ENCODE results near the gene DIP2C.
"Not testable (repeated sequence)": the region's sequence is repeated elsewhere in the genome, so short reads cannot be mapped to it uniquely, and the experiment has no call there.

DIP2C gene

DNA sequence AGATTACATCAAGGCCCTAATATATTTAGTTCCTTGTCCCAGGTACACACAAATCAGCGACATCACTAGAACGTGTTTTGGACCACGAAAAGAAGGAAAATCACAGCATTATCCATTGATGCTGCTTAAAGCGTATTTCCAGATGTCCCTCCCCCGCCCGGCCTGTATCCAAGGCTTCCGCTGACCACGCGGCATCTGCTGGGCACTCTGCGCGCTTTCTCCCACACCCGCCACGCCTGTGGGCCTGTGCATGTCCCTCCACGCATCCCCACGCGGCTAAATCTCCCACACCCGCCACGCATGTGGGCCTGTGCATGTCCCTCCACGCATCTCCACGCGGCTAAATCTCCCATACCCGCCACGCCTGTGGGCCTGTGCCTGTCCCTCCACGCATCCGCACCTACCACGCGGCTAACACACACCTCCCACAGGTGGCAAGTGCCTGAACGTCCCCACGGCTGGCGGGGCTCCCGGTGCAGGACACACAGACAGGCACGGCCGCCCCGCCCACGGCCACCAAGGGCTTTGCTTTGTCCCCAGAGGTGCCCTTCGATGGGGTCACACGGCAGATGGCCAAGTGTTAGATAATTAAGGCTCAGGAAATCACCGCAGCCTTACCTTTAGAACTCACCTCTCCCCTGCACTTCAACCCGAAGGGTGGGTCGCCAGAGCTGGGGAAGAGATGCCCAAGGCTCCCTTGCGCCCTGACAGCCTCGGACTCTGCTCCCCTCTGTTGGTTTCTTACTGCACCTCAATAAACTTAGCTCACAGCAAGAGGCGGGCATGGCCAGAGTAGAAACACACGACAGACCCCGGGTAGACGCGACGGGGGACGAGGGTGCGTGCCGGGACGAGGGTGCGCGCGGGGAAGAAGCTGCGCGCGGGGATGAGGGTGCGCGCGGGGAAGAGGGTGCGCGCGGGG lies 49.5 kb downstream of the DIP2C start:
- DNase-seq (ENCODE audit: low spot score), result no peak

DNA sequence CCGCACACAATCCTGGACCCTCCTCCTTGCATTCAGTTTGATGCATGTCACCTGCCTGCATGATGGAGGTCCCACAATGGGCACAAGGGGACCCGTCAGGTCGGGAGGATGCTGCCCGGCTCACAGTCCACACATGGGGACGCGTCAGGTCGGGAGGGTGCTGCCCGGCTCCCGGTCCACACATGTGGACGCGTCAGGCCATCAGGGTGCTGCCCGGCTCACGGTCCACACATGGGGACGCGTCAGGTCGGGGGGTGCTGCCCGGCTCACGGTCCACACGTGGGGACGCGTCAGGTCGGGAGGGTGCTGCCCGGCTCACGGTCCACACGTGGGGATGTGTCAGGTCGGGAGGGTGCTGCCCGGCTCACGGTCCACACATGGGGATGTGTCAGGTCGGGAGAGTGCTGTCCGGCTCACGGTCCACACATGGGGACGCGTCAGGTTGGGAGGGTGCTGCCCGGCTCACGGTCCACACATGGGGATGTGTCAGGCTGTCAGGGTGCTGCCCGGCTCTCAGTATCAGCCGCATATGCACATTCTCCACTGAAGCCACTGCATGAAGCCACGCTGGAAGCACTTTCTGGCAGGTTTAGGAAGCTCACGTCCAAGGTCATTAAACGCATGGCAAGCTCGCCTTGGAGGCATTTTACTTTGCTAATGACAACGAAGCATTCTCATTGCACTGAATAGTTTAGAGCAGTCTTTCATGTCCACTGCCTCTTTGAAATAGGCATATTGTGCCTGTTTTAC lies 50.3 kb downstream of the DIP2C start:
- no peak for DNase-seq (ENCODE audit: low spot score)

DNA sequence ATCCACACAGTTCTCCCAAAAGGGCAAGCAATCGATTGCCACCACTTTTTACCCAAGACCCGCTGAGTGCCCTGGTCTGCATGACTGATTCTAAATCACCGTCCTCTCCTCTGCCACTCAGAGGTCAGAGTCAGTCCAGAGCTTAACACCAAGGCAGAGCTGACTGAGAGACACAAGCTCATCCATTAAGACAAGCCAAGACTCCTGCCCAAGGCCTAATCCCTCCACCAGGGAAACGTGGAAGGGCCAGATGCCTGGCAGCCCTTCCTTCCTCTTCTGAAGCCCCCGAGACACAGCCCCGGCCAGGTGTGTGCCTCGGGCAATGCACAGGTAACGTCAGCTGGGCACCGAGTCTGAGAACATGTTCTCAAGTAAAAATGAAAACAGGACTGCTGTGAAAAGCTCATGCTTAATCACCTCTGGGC lies 51.7 kb downstream of the DIP2C start:
- no peak for DNase-seq (ENCODE audit: low spot score)

DNA sequence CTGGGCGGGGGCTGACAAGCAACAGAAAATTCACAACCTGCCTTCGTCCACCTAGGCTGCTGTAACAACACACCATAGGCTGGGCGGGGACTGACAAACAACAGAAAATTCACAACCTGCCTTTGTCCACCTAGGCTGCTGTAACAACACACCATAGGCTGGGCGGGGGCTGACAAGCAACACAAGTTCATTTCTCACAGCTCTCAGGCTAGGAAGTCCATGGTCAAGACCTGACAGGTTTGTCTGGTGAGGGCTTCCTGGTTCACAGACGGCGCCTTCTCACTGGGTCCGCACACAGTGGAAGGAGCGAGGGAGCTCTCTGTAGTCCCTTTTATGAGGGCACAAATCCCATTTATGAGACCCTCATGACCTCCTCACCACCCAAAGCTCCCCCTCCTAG lies 52.2 kb downstream of the DIP2C start:
- DNase-seq (ENCODE audit: low spot score), result no peak

DNA sequence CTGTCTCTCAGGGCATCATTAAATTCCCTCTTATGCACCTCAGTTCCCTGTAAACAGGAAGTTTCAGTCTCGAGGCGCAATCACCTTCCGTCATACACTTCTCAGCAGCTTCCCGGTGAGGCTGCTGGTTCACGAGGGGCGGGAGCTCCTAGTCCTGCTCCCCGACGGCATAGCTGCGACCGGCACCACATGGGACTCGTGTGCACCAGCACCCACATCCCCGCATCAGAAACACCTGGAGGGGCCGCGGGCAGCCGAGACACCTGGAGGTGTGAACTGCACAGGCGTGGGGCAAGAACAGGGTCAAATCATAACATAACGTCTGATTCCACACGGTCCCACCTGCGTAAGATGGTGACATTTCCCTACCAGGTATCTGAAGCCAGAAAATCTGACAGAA lies 52.7 kb downstream of the DIP2C start:
- DNase-seq (ENCODE audit: low spot score), result no peak

DNA sequence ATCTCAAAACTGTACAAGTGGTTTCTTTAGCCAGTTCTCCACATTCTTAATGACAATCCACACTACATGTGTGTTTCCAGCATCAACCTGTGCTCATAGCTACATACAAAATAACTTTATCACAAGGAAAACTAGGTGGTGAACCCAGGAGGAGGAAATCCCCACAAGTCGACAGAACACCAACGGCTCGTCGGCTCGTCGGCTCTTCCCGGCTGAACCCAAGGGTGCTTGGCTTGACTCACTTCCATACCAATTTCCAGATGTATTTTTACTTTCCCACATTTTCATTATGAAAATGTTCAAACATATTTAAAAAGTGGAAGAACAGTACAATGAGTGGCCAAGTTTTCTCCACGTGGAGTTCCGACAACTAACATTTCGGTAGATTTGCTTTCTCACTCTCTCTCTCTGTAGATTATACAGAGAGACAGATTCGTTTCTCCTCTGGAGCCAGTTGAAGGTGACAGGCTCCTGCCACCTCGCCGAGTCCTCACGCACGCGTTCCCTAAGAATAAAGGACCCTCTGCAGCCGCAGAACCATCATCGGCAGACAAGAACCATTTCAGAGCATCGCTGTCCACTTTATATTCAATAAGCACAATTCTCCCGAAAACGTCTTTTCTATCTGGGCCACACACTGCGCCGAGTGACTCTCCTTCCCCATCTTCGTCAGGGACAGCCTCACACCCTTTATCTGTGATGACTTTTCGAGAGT lies 53.3 kb downstream of the DIP2C start:
- no peak for DNase-seq (ENCODE audit: low spot score)

DNA sequence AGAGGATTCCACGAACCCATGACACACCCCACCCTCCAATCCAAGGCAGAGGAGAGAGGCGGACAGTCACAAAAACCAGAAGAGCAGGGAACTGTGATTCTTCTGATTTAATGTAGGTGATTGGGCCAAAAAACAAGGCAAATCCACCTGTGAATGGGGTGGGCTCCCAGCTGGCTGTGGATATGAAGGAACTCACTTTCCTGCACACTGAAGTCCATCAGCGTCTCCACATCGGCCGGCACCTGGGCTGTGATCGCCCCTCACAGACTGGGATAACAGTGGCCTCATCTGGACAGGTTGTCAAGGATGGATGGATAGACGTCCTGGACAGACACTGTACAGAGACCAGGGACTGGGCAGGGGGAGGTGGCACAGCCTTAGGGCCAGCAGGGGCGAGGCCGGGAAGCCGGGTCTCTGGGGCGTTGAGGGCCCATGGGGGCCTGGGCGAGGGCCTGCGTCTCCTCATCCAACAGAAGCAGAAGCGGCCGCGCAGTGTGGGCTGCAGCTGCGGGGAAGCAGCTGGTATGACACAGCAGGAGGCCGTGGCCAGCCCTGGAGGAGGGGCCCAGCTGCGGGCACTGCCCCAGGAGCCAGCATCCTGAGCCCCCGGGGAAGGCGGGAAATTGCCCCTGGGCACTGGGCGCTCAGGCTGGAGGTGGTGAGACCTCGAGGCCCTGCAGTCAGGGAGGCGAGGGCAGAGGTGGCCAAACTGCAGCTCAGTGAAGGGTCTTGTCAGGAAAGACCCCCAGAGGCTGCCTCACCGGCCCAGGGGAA lies 54.2 kb downstream of the DIP2C start:
- DNase-seq (ENCODE audit: low spot score), result no peak

DNA sequence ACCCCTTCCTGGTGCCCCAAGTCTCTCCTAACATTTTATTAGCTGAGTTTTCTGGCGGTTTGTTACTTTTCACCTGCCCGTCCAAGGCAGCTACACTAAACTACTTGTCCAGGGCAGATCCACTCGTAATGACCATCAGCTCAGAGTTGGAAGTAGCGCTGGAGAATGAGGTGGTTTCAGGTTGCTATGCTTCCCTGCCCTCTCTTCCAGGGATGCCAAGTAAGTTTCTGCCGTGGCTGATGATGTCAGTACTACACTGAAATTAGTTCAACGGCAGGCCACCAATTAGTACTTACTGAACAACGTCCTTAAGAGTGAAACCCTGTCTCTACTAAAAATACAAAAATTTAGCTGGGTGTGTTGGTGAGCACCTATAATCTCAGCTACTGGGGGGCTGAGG lies 55.2 kb downstream of the DIP2C start:
- no peak for DNase-seq (ENCODE audit: low spot score)

DNA sequence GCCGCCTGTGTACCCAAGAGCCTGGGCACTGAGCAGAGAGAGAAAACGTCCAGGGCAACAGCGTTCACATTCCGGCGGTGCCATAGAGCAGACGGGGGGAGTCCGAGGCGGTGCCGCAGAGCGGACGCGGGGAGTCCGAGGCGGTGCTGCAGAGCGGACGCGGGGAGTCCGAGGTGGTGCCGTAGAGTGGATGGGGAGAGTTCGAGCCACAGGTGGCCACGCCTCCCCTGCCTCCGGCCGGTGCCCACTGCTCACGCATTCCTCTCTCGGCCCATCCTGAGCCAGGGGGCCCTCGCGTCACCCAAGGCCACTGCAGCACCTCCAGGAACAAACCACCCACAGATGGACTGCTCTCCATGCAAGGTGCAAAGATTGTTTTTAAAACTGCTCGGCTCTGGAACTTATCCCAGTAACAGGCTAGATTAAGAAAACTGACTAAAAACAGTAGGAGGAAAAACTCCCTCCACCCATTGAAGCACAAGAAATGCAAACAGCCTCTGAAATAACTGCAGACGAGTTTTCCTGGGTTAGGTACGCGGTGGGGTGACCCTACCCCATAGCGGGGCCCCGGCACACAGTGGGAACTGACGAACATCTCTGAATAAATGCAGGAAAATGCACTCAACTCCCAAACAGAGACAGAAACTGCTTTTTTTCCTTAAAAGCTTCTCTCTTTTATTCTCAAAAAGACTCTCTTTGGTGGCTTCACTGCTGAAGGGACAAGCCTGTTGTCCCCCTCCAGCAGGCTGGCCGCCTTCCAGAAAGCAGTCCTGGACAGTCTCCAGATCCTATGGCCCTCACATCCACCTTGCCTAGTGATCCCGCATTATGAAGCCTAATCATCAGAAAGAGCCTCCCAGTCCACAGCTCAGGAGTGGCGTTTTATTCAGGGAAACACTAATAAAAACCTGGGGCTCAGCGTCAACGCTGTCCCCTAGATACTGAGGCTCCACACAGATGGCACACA lies 55.9 kb downstream of the DIP2C start:
- no peak for DNase-seq (ENCODE audit: low spot score)

DNA sequence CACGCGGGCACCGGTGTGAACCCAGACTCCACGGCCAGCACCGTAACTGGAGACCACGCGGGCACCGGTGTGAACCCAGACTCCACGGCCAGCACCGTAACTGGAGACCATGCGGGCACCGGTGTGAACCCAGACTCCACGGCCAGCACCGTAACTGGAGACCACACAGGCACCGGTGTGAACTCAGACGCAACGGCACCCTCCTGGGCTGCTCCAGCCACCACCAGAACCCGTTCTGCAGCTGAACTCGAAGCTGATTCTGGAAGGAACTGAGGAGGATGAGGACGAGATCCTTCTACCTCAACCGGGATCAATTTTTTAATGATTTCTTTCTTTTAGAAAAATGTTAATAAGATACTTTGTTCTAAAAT lies 56.7 kb downstream of the DIP2C start:
- not testable (repeated sequence) for DNase-seq (ENCODE audit: low spot score)

DNA sequence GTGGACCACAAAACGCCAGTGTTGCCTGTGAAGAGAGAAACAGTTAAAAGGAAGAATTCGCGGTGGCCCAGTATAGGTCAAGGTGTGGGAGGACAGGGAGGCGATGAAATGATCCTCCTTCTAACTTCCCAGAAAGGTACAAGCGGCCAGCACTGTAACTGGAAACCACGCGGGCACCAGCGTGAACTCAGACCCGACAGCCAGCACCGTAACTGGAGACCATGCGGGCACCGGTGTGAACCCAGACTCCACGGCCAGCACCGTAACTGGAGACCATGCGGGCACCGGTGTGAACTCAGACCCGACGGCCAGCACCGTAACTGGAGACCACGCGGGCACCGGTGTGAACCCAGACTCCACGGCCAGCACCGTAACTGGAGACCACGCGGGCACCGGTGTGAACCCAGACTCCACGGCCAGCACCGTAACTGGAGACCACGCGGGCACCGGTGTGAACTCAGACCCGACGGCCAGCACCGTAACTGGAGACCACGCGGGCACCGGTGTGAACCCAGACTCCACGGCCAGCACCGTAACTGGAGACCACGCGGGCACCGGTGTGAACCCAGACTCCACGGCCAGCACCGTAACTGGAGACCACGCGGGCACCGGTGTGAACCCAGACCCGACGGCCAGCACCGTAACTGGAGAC lies 57.2 kb downstream of the DIP2C start:
- not testable (repeated sequence) for DNase-seq (ENCODE audit: low spot score)

DNA sequence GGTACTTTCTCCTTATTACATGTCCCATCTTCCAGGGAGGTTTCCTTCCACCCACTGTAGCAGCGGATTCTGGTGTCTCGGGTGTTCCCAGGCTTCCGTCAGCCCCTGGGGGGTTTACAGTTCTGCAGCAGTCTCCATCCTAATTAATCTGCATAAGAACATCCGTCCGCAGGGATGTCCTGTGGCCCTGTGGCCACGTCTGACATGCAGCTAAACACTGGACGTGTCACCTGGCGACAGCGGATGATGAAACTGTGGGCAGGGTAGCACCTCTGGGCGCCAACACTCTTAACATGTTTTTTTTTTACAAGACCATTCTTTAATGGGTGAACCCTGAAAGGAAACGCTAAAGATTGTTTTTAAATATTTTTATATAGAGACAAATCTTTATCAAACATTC lies 58.2 kb downstream of the DIP2C start:
- DNase-seq (ENCODE audit: low spot score), result no peak

DNA sequence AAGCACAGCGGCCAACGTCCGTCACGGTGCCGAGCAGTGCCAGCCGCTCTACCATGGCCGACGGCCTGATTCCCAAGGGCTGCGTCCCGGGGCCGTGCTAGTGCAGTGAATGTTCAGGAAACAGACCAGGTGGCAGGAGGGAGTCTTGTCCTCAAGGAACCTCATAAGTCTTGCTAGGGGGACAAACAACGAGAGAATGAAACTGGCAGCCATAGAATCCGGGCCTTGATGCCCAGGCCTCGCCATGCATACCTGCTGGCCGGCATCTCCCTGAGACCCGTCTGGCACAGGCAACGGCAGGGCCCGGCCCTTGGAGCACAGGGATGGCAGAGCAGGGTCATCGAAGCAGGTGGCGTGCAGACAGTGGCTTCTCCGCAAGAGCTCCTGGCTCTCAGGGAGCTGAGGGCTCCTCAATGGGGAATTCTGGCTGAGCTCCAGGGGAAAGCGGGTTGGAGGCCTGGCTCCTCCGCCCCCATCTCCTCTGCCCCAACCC lies 58.8 kb downstream of the DIP2C start:
- DNase-seq (ENCODE audit: low spot score), result no peak

DNA sequence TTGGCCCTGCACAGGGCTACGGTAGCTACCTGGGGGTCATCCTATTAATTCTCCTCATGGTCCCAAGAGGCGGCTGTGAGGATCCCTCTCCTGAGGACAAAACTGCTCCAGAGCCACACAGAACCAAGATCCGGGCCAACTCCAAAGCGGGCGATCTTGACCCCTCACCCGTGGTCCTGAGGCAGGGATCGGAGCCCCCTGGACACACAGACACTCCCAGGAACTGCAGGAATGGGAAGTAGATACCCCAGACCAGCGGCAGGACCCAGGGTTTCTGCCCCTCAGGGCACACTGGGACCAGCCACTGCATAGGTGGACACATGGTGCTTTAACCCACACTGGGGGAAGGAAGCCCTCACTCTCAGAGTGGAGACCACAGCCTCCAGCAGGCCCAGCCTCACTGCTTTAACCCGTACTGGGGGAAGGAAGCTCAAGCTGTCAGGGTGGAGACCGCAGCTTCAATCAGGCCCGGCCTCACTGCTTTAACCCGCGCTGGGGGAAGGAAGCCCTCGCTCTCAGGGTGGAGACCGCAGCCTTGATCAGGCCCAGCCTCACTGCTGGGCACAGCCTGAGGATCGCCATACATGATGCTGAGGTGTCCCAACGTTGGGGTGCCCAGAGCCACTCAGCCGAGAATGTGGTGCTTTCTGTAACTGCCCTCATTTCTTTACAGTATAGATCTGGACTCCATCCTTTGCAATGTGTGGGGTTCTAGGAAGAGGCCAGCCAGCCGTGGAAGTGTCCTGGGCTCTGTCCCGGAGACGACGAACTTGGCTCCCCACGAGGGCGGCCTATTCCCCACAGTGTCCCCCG lies 60.1 kb downstream of the DIP2C start:
- DNase-seq (ENCODE audit: low spot score), result no peak

DNA sequence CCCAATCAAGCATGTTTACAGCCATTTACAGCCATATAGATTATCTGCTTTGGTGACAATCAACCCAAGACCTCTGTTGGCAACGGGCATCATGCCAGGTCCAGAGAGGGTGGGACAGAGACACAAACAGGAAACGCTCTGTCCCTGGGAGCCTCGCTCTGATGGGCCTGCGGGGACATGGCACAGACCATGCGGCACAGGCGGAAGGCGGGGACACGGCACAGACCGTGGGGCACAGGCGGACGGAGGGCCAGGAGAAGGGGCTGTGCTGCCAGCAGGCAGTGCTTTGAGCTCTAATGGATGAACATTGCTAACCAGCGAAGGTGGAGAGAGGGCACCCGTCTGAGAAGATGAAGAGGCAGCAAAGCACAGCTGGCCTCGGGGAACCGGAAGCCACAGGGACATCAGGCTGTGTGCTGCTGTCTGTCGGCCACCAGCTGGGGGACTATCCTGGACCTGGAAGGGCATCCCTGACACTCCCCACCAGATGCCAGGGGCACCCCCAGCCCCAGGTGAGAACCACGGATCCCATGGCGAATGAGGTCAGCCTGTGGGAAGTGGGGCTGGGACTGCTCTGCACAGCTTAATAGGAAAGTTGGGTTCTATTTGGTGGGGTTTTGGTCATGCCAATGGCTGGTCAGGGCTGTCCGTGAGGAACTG lies 61.0 kb downstream of the DIP2C start:
- DNase-seq (ENCODE audit: low spot score), result no peak

DNA sequence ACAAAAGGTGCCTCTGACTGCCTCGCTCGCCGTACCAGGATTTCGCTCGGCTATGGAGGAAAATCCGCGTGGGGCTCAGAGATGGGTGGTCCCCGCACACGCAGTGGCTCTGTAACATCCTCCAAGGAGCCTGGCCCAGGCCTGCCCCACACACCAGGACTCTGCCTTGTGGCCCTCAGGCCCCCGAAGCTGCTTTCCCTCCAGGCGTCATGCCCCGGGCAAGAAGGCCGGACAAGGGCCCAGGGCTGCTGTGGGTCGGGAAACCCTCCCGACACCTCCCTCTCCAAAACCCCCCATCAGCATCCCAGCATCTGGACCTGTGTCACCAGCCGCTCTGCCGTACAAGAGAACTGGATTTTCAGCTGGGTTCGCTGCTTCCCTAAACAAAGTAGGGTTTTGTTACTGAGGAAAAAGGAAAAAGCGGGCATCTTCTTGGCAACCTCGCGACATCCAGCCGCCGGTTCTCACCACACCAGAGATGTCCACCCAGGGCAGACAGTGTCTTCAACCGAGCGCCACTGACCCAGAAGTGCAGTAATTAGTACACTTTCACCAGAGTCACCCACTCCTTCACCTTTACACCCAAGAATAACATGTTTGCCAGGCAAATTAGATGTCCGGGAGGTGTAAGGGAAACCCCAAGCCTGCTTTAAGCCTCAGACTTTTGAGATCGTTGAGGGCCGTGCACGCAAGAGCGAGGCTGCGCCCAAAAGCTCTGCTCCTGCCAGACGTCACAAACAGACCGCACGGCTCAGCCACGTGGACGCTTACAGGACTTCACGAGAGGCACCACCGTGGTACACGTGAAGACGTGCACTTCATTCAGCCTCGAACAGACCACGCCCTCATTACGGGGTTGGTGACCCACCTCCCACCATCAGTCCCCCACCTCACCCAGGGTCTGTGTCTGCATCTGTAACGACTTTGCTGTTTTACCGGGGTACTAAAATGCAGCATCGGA lies 62.2 kb downstream of the DIP2C start:
- DNase-seq (ENCODE audit: low spot score), result no peak

Data from SW480 (cell line).